ENCODE data around the gene NOXO1.

NOXO1 gene

DNA sequence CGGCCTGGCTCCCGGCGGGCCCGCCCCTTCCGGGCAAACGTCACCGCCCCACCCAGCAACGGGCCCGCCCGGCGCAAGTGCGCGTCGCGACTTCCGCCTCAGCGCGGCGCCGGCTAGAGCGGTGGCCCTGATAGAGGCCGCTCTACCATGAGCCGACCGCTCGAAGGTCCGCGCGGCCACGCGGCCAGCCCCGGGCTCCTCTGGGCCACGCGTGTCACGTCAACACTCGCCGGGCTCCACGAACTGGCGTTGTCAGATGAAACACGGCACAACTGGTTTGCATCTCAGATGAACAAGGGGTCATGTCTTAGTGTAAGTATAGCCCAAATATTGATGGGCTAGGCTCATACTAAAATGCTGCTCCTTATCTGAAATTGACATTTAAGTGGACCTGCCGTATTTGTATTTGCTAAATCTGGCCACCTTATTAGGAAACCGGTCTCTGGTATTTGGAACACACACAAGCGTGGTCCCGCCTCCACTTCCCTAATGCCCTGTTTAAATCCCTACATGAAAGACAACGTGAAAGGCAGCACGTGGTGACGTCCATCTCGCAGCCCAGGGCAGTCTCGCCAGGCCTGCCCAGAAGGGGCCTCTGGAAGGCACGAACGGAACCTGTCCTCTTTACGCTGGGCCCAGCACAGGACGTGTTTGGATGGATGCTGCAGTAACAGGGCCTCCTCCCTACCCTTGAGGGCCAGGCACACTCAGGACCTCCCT, 28.7 kb upstream of the NOXO1 start, which contains the start of gene ZNF598:
TSS of gene ZNF598 (minus strand) at position 31 of the 720 bp plus-strand sequence.
- DNase-seq (ENCODE audit: low spot score) = peak; percentile 68

DNA sequence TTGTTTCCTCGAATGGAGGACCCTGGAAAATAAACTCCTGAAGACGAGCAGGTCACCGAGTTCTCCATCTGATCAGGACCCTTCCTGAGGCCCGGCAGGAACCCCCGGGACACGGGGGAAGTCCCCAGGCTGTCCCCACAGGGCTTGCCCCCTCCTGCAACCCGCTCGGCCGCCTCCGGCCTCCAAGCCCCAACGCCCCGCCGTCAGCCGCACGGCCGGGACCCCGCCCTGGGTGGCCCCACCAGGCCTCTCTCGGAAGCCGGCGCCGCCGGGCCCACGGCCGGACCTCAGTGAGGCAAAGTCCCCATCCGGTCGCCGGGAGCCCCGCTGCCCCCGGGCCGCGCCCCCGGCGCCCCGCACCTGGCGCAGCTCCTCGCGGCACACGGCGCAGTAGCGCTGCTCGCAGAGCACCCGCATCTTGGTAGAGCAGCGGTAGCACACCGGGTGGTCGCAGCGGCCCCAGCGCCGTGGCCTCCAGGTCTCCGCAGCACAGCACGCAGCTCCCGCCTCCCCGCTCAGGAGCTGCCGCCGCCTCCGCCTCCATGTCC, 28.0 kb upstream of the NOXO1 start:
- no peak for DNase-seq (ENCODE audit: low spot score)

DNA sequence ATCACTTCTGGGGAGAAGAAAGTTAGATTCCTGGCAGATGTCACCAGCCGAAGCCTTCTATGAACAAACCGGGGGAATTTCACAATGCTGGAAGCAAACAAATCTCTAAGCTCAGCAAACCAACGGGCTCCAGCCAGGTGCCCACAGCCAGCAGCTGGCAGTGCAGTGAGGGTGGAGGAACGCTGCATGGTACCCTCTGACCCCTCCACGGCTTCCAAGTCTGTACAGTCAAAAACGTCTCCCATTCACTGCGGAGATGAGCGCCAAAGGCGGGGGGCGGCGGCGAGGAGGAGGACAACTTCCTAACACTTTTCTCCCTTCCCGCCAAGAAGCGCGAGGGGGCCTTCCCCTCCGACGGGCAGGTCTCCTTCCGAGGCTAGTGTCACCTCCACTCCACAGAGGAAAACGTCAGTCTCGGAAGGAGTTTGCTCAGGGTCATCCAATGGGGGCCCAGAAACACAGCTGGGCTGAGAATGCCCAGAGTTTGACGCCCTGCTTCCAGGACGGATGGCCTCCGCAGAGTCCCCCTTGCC, 27.4 kb upstream of the NOXO1 start:
- no peak for DNase-seq (ENCODE audit: low spot score)

DNA sequence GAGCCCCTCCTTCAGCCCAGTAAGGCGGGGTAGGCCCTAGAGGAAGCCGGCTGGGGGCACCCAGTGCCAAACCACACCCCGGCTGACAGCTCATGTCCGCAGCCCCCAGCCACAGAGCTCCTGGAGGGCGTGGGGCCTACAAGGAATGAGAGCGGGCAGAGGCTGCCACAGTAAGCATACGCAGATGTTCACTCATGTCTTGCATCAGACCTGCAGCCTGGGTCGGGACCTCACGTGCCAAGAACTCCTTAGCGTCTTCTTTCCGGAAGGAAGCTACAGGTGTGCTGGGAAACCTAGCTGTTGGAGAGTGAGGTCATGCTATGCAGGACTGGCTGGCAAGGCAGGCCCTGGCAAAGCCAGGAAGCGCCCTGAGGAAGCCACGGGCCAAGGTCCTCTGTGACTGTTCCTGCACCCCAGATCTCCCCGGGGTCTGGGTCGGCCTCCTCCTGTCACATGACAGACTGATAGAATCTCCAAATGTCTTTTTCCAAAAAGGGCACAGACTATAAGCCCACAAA, 26.8 kb upstream of the NOXO1 start:
- no peak for DNase-seq (ENCODE audit: low spot score)

DNA sequence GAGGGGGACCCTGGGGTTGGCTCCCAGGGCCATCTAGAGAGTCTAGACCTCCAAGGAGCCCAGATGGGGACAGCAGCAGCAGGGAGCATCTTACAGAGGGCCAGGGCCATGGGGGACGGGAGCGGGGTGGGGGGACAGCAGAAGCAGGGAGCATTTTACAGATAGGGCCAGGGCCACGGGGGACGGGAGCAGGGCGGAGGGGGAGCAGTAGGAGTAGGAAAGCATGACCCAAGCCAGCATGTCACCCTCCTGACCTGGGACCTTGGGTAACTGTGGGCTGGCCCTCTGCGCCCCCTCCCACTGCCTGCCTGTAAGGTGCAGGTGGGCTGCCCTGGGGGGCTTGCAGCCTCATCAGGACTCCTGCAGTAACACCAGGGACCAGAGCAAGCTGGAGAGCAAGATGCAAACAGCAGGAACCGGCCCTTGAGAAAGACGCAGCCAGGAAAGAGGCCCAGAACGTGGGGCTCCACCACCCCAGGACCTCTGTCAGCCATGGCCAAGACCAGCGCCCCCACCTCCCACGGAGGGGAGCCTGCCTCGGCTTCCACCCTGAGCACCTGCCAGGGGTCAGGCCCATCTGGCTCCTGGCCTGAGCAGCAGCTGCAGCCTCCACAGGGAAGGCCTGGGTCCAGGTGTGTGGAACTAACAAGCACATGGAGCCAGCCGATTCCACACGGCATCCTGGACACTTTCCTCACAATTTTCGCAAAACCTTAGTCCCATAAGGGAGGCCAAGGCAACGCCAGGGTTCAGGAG, 26.0 kb upstream of the NOXO1 start:
- no peak for DNase-seq (ENCODE audit: low spot score)

DNA sequence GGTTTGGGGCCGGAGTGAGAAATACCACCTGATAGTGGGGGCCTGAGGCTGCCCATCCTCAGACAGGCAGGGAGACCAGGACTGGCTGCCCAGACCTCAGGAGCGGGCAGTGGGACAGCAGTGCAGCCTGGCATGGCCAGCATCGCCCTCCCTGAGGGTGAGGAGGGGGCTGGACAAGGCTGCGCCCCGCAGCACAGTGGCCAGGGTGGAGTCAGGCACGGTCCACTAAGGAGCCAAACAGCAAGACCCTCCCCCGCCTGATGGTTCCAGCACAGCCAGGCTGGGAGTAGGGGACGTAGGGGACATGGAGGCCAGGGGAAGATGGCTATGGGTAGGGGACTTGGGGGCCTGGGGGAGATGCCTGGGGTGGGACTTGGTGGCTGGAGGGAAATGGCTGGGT, 25.0 kb upstream of the NOXO1 start:
- no peak for DNase-seq (ENCODE audit: low spot score)

DNA sequence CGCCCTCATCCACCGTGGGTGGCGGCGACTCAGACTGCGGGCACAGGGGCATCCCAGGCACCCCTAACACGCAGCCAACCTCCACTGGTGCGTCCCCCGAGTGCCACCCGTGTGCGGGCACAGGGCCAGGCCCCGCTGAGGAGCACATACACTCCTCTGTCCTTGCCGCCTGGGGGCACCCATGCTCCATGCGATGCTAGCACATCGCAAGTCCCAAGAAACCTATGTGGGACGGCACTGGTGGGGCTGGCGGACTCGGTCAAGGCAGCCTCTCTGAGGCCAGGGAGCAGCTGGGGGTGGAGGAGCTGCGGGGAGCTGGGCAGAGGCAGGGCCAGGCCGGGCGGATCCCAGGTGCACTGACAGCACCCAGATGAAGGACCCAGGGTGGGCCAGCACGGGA, 24.4 kb upstream of the NOXO1 start:
- DNase-seq (ENCODE audit: low spot score) = no peak

DNA sequence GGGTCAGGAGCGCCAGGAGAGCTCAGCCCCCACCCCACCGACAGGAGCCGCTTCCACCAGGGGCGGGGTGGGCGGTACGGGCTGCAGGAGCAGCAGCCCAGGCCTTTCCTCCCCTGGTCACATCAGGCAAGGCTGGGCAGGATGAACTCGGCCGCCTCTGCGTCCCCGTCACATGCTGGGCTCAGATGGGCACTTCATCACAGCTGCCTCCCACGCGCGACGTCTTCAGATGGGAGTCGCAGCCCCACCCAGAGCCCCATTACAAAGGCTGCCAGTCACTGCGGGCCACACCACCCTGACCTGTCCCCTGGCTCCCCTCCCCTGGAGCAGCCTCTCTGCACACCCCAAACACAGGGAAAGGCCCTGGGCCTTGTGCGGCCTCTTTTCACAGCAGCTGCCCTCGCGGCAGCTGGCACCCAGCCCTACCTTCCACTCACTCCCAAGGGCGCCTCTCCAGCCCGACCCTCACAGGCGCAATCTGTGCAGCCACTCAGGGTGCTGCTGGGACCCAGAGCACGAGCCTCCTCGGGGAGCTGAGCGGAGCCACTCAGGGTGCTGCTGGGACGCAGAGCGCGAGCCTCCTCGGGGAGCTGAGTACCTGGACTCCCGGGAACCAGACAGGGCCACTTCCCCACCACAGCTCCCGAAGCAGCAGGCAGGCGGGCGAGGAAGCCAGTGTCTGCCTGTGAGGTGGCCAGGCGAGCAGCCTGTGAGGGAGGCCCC, 23.7 kb upstream of the NOXO1 start:
- no peak for DNase-seq (ENCODE audit: low spot score)

DNA sequence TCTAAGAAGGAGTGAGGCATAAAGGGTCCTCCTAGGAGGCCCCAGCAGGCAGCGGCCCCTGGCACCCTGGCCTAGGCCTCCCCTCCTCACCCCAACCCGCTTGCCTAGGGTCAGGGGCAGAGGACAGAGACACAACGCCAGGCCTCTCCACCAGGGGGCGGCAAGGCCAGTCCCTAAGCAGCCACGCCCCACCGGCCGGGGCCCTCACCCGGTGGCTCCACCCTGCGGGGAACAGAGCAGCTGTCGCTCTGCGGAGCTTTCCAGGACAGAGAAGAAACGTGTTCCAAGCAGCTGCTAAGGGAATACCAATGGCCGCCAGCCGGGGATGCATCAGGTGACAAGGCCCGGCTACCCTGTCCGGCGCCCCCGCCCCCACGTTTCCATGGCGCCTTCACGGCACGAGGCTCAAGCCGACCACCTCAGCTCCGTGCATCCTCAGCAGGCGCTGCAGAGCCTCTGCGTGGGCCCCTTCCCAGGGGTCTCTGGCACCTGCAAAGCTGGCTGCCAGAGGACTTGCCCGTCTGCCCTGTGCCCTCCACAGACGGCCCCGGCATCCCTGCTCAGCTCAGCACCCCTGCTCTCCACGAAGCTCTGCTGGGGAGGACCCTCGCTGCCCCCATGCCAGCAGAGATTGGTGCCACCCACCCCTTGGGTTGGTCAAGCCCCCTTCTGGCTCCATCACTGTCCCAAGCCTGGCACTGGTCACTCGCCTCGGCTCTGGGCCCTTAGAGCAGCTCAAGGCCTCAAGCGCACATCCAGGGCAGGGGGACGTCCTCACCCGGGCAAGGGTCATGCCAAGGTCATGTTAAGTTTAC, 22.8 kb upstream of the NOXO1 start:
- peak; percentile 79 for DNase-seq (ENCODE audit: low spot score)

DNA sequence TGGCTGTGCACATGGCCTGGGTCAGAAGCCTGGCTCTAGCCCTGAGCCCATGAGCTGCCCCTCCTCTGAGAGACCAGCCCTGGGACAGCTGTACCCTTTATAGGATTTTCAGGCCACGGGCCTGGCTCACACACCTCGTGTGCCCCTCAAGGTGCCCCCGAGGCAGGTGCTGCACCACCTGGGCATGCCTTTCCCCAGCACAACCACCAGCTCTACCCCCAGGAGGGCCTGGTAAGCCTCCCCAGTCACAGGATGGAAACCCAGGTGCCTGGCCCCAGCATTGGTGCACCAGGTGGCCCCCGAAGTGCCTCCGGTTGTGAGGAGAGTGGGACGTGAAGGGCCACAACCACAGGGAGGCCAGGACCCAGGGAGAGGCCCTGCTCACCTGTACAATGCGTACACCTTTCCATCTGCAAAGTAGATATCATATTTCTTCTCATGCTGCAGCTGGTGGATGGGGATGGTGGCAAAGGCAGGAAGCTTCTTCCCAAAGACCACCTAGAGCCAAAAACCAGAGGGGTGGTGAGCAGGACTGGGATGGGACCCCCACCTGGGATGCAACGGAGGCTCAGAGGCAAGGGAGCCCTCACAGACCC, 22.1 kb upstream of the NOXO1 start:
- DNase-seq (ENCODE audit: low spot score) = no peak

DNA sequence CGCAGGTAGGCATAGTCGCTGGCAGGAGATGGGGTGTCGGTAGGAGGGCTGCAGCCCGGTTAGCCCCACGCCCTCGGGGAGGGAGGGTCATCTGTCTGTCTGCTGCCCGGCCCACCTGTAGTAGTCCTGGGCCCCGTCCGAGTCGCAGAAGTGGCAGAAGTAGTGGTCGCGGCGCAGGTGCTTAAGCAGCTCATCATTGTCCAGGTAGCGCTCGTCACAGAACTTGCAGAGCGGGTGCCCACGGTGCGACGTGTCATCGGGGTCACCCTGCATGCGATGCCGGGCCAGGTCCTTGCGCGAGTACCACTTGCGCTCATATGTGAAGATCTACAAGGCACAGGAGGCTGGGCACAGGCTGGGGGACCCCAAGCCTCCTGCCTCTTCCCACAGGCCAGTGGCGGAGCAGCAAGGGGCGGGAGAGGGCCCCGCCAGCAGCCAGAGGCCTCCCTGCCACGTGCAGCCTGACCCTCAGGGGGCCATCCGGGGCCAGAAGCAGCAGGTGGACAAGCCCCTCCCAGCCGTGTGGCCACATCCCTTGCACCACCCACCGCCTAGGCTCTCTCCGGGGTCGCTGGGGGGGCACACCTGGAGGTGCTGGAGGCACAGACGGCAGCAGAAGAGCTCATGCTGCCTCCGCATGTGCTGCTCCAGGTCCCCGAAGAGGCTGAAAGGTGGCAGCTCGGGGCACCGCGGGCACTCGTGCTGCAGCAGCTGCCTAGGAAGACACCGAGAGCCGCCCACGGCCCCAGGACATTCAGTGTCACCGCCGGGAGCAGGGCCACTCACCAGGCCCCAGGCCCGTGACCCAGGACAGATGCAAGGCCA, 21.3 kb upstream of the NOXO1 start:
- DNase-seq (ENCODE audit: low spot score) = no peak

DNA sequence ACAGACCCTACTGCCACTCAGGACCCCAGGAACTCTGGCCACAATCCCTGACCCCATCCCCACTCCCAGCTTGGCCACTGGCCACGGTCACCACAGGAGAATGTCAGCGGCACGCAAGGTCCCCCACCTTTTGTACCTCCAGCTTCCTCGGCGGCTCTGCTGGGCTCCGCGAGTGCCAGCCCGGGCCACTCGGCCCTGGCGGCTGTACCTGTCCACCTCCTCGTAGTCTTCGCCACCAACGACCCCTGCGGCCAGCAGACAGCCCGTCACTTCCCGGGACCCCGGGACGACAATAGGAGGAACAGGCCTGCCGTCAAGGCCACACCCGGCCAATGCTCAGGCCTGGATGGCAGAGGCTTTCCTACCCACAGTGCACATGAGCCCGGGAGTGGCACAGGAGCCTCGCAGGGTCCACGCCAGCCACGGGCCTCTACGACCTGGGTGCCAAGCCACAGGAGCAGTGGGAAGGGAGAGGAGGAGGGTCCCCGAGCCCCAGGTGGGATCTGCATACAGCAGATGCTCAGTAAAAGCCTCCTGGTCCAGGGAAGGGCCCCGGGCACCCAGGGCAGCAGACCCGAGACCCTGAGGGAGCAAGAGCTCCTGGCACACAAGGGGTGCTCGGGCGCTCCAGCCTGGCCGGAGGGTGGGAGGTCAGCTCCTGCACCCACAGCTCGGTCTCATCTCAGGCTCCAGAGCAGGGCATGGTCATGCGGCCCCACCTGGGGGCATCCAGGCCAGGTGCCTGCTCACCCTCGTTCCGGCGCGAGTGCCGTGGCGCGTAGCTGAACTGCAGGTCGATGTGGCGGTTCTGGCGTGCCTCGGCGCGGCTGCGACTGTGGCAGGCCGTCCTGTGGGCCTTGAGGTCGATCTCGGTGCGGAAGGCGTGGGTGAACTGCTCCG, 20.4 kb upstream of the NOXO1 start:
- DNase-seq (ENCODE audit: low spot score) = no peak

DNA sequence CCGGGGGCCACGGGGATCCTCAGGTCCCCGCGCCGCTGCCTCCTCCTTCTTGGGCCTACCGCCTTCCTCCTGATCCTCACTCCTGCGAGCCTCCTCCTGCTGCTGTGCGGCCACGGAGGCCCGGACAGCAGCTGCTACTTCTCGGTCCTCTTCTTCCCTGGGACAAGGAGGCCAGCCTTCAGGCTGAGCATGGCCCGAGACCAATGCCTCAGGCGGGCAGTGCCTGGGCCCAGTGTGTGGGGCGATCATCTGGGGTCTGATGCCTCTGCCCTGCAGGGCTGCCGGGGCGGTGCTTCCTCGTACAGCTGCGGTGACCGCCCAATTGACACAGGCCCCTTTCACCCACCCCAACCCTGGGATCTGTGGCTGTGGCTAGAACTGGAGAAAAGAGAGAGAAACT, 19.8 kb upstream of the NOXO1 start:
- DNase-seq (ENCODE audit: low spot score) = no peak

DNA sequence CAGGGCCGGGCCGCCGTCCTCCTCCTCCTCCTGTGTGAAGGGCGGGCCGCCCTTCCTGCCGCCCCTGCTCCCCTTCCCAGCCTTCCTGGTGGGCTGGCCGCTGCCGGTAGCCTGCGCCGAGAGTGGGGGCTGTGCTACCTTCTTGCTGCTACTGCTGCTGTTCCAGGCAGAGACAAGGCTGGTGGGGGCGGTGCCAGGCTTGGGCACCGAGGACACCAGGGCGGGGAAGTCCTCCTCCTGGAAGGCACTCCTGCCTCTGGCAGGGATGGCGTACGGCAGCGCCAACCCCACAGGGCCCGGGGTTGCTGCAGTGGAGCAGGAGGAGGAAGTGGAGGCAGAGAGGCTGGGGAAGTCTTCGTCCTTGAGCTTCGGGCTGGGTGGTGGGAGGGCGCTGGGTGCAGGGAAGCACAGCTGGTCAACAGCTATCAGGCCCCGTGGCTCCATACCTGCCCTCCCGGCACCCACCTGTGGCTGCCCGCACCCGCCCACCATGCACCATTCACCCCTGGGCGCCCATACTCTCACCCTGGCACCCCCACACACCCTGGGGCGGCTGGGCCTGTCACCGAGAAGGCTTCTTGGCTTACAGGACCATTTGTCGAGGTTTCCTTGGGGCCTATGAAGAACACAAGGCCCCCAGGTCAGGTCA, 18.7 kb upstream of the NOXO1 start:
- DNase-seq (ENCODE audit: low spot score) = no peak

DNA sequence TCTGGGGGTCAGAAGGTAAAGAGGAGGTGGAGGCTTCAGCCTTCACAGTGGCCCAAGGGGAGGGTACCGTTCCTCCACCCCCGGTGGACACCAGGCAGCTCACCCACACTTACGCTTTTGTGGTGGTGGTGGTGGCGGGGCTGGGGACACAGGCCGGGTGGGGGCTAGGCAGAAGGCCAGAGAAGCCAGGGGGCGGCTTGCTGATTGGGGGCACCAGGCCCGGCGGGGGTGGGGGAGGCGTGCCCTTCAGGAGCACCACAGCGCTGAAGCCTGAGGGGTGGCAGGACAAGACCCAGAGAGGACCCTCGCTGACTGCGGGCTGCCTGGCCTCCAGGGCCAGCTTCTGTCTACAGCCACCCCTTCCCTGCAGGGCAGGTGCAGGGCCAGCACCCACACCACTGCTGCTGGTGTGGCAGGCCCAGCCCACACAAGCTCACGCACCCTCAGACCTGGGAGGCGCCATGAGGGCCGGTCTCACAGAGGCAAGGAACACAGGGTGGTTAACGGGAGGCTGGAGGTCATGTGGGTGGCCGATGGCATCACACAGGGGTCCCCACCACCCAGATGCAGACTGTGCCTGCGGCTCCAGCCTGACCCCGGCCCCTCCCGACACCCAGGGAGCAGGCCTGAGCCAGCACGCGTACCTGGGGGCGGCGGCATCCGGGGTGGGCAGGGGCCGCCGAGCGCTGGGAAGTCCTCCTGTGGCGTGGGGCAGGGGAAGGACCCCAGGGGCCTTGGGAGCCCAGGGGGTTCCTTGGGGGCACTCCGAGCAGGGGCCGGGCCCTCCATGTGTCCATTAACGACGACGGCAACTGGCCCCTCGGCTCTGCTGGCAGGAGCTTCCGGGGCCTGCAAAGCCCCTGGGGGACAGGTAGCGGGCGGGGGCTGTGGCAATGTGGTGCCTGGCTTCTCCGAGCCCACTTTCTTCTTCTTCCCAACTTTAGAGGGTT, 17.9 kb upstream of the NOXO1 start:
- DNase-seq (ENCODE audit: low spot score) = no peak

DNA sequence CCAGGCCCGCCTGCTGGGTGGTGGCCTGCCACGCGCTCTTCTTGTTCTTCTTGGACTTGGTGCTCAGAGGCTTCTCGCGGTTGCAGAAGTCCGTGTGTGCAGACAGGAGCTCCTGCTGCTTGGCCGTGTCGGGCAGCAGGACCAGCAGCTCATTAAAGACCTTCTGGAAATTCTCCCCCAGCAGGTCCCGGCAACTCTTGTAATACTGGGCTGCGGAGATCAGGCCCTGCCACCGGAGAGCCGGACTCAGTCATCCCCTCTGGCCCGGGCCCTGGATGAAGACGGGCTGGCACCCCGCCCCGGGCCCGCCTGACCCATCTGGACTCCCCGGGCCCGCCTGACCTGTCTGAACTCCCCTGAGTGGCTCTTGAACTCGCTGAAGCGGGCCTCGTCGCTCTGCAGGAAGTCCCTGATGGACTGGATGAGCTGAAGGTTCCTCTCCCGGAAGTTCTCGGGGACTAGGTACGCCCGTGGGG, 17.1 kb upstream of the NOXO1 start:
- DNase-seq (ENCODE audit: low spot score) = no peak

Measured in CD4-positive, alpha-beta T cell treated with Interleukin-6 at 100 ng/mL for 8 hours (primary cell).